COR-L47 (cell line): ENCODE results near the gene BTG2.
A peak's percentile ranks its signal among the peaks of the same experiment; 100 is the strongest.

Experiments used
- DNase-seq: peaks from one replicate; lab custom pipeline; 2025; lab: John Stamatoyannopoulos, UW

Gene BTG2

GRCh38 chr1:203342192-203342940 lies 37.0 kb downstream of the BTG2 start:
- DNase-seq = peak; percentile 21

DNA sequence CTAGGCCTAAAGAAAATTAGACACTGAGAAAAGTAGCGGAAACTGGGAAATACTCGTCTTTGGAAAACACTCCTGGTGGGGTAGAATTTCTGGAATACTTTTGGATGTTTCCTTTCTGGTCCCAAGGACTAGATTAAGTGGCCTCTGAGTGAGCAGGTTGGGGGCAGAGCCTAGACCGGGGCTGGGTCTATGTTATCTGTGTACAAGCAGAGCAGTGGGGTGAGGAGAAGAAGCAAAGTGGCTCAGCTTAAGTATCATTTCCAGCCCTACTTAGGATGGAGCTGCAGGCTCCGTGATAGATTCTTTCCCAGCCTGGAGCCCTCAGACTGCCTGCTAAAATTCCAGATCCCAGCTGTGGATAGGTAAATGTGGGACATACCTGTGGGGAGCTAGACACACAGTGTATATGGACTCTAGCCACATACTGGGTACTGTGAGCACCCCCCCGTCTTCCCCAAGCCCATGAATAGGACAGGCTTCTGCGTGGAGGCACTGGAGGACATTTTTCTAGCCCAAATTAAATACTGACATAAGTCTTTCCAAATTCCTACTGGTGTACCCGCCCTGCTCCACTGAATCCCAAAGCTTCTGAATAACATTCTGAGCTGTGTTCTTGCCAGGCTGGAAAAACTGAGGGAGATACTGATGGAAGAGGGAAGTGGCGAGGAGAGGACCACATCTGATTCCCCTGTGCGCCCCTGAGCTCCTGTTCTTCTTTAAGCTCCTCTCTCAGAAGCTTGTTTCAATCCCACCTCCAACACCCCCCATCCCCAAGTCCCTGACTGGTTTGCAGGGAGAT lies 38.8 kb downstream of the BTG2 start:
- DNase-seq = no peak

GRCh38 chr1:203346060-203346768 lies 40.9 kb downstream of the BTG2 start:
- no peak for DNase-seq

GRCh38 chr1:203346769-203347102 lies 41.4 kb downstream of the BTG2 start:
- DNase-seq = no peak

- no peak for DNase-seq
Observed at GRCh38 chr1:203349166-203349565, 43.8 kb downstream of the BTG2 start.

GRCh38 chr1:203349773-203350524 lies 44.6 kb downstream of the BTG2 start:
- DNase-seq = no peak

DNA sequence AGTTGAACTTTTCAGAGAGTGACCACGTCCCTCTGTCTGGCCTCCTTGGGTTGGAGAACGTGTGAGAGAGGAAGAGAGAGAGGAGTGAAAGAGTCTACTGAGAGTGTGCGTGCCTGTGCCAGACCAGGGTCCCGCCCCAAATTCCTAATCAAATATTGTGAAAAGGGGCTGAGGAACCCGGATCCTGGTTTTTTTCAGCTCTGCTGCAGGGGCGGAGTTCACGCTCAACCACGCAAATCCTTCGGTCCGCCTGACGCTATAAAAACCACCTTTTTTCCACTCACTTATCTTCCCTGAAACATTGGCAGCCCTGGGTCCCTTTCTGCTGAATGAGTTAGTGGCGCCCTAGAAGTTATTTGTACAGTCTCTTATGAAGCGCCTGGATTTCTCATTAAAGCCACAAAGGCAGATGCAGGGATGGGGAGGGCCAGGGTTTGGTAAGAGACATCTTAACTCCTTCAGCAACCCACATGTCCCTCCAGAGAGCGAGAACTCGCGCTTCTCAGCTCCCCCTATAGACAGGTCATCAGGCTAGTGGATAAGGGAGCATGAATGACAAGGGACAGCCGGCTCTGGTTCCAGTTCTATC lies 45.8 kb downstream of the BTG2 start, which contains the start of gene FMOD:
Gene FMOD, minus strand, starts transcription at position 86 of the 589 bp plus-strand sequence. CDS start 2,852 bp downstream, outside the sequence.
- DNase-seq = no peak

DNA sequence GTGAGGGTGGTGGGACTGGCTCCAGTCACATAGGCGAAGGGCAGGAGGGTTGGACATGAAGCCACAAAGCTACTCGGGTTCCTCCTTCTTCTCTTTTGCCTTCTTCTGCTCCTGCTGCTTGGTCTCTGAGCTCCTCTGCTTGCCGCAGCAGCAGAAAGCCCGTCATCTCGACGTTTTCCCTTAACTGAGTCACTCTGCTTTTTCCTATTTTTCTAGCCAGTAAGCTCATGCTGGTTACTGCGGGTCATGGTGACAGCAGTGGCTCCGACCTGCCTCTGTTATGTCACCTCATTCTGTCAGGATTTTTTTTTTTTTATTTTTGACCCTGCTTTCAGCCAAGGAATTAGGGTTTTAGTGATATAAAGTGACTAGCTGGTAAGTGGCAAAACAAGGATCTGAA lies 48.2 kb downstream of the BTG2 start:
- no peak for DNase-seq

GRCh38 chr1:203354246-203354645 lies 48.9 kb downstream of the BTG2 start:
- no peak for DNase-seq

DNA sequence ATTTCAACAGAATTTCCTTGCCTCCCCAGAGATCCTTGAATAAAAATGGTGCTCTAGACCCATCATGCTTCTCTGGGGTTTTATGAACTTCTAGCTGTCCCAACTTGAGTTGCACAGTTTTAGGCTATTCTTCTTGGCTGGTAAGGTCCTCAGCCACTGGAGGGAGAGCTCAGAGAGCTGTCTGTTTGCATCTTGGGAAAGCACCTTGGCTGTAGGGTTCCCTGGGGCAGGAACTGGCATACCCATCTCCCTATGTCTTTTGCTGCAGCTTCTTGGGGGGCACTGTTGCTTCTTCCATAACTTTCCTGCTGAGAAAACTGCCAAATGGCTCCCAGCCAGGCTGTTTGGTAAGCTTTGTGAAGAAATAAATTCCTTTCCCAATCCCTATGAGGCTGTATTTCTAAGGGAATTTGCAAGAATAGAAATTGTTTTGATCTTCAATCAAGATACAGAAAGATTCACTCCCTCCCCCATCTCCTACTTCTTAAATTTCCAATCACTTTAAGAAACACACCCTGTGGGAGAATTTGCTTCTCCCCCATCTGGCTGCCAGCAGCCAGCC lies 53.8 kb downstream of the BTG2 start:
- no peak for DNase-seq
